Upper lobe of right lung (tissue), 1 donor: Measurements from ENCODE around the gene MCCC2. TPM values are rescaled to one million over a fixed set of nuclear protein-coding genes. Genes with fewer than 3 reads are reported as not detected.
"Not testable (repeated sequence)": the region's sequence is repeated elsewhere in the genome, so short reads cannot be mapped to it uniquely, and the experiment has no call there.

Experiments used
- ATAC-seq: fragments of 200-7000 bp; cut with Tn5 transposase; one replicate; pipeline ENCODE4 v1.9.1; 2020; ENCODE audit warnings: mild to moderate bottlenecking, moderate library complexity
- DNase-seq: peaks from one replicate; pipeline ENCODE4 v3.0.0-alpha.2; 2020
- H3K27ac ChIP-seq: fragments of 200-600 bp; one replicate; pipeline ENCODE4 v1.8.0; 2022
- H3K27me3 ChIP-seq: fragments of 200-600 bp; one replicate; pipeline ENCODE4 v1.8.0; 2022; ENCODE audit warnings: mild to moderate bottlenecking
- H3K36me3 ChIP-seq: fragments of 200-600 bp; one replicate; pipeline ENCODE4 v1.8.0; 2022
- H3K4me1 ChIP-seq: fragments of 200-600 bp; one replicate; pipeline ENCODE4 v1.8.0; 2022
- H3K4me3 ChIP-seq: fragments of 200-600 bp; one replicate; pipeline ENCODE4 v1.8.0; 2022; ENCODE audit warnings: mild to moderate bottlenecking
- H3K9me3 ChIP-seq: fragments of 200-600 bp; one replicate; pipeline ENCODE4 v1.8.0; 2022
- CTCF ChIP-seq: fragments of 200-600 bp; IDR thresholded peaks from one replicate; pipeline ENCODE4 v1.8.0; 2022; ENCODE audit warnings: antibody characterized with exemption
- intact Hi-C: fragments of 100-400 bp; cut with DNase I; formaldehyde crosslinking; loops from one replicate; pipeline ENCODE4 v1.11.0; 2022
- total RNA-seq: library from RNA; stranded (reverse); fragmentation: NEBNext Ultra II Directional; extraction: Animal tissue kit (Norgen Biotek cat#: 25700); gene quantifications from one replicate; pipeline ENCODE4 v1.2.1, GENCODE V29; 2021
- donor health status: DM: no; HTN: yes; CAD: no; lungs with severe emphysema.

The MCCC2 gene
- total RNA-seq, 1 donor from 2014 or later, result 39.9 TPM

- no peak for ATAC-seq
- intact Hi-C loops, result no loop called here
Observed at GRCh38 chr5:71632168-71632567, 45.0 kb downstream of the MCCC2 start.

GRCh38 chr5:71633255-71634155 is 46.4 kb downstream of the MCCC2 start:
- Histone ChIP-seq H3K4me1 (no peaks in the 10 kb centered on the region), H3K36me3 (peaks cover 63% of the 10 kb centered on the region), H3K27ac (no peak overlapping the region), H3K9me3 (no peaks in the 10 kb centered on the region), H3K27me3 (no peaks in the 10 kb centered on the region), H3K4me3 (no peak overlapping the region)
- no peak for ATAC-seq
- no peak for TF ChIP-seq CTCF
- intact Hi-C loops, result no loop called here
- no peak for DNase-seq

More at GRCh38 chr5:71632168-71632567, 45.0 kb downstream of the MCCC2 start:
- no peak overlapping the region for H3K27ac ChIP-seq
- no peak for TF ChIP-seq CTCF
- H3K4me3 ChIP-seq, result no peak overlapping the region
- no peaks in the 10 kb centered on the region for H3K4me1 ChIP-seq
- H3K36me3 ChIP-seq, result peaks cover 49% of the 10 kb centered on the region
- no peaks in the 10 kb centered on the region for H3K27me3 ChIP-seq
- H3K9me3 ChIP-seq, result no peaks in the 10 kb centered on the region
- DNase-seq, result no peak

GRCh38 chr5:71637133-71637532 is 50.0 kb downstream of the MCCC2 start:
- H3K4me3 ChIP-seq, result no peak overlapping the region
- H3K36me3 ChIP-seq, result peaks cover 68% of the 10 kb centered on the region
- intact Hi-C loops, result no loop called here
- H3K27ac ChIP-seq, result no peak overlapping the region
- no peak for TF ChIP-seq CTCF
- DNase-seq (no peak), ATAC-seq (no peak)
- no peaks in the 10 kb centered on the region for H3K9me3 ChIP-seq
- H3K4me1 ChIP-seq, result no peaks in the 10 kb centered on the region
- H3K27me3 ChIP-seq, result no peaks in the 10 kb centered on the region

- intact Hi-C loops, result no loop called here
- Histone ChIP-seq H3K27me3 (no peaks in the 10 kb centered on the region), H3K4me1 (no peaks in the 10 kb centered on the region), H3K9me3 (no peaks in the 10 kb centered on the region), H3K36me3 (peaks cover 53% of the 10 kb centered on the region), H3K27ac (no peak overlapping the region), H3K4me3 (no peak overlapping the region)
- DNase-seq (no peak), ATAC-seq (no peak)
- TF ChIP-seq CTCF, result no peak
Observed at GRCh38 chr5:71640408-71640807, 53.3 kb downstream of the MCCC2 start.

- intact Hi-C loops, result no loop called here
- ATAC-seq (no peak), DNase-seq (no peak)
- H3K9me3 ChIP-seq, result no peaks in the 10 kb centered on the region
- TF ChIP-seq CTCF, result no peak
- H3K4me1 ChIP-seq, result no peaks in the 10 kb centered on the region
- no peak overlapping the region for H3K4me3 ChIP-seq
- H3K36me3 ChIP-seq, result peaks cover 68% of the 10 kb centered on the region
- no peaks in the 10 kb centered on the region for H3K27me3 ChIP-seq
- H3K27ac ChIP-seq, result no peak overlapping the region
Observed at GRCh38 chr5:71645030-71645429, 57.9 kb downstream of the MCCC2 start.

- ATAC-seq, intact Hi-C loops: not testable (repeated sequence)
Observed at GRCh38 chr5:71650940-71651339, 63.8 kb downstream of the MCCC2 start.

More at GRCh38 chr5:71650940-71651339, 63.8 kb downstream of the MCCC2 start:
- H3K4me1 ChIP-seq, H3K4me3 ChIP-seq, H3K27me3 ChIP-seq, H3K9me3 ChIP-seq, H3K27ac ChIP-seq, DNase-seq: not testable (repeated sequence)
- H3K36me3 ChIP-seq, result peaks cover 85% of the 10 kb centered on the region
